ENCODE results near the gene FBXO44.
"Not testable (repeated sequence)": the region's sequence is repeated elsewhere in the genome, so short reads cannot be mapped to it uniquely, and the experiment has no call there.

FBXO44 gene

DNA sequence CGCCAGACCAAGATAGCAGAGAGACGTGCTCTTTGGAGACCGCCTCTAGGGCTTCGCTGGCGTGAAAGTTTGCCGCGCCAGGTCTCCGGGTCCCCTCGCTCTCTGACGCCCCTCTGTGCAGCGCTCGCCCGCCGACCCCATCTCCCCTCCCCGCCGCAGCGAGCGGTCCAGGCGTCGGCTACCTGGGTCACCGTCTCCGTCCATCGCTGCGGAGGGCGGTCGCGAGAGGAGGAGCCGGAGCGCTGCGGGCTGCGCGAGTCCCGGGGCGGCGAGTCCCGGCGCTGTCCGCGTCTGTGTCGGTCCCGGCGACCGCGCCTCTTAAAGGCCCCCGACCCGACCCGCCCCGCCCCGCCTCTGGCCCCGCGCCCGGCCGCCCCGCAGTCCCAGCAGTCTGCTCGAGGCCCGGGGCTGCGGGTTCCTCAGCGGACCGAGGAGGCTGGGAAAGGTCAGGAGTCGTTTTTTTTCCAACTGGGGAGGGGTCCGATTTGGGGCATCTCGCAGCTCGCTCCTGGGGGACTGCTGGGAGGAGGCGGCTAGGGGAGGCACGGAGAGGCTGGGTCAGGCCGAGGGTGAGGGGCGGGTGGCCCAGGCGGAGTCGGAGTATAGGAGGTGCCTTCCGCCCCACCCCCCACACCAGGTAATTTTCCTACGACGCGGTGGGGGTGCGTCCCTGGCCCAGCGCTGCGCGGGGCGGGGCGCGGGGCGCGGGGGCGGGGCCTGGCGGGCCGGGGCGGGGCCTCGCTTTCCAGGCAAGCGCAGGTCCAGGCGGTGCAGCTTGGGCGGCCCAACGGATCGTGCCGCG lies at the start of gene FBXO44, which contains the start of gene FBXO2:
FBXO44 (plus strand) TSS at position 741 of the 802 bp plus-strand sequence. CDS start 959 bp downstream, outside the sequence.
FBXO2 (minus strand) TSS at position 293 of the 802 bp plus-strand sequence; CDS start at position 204, 89 bp downstream.
- peak; percentile 42 for DNase-seq (ENCODE audit: low read depth in 2 of 2, low spot score in 1 of 2)

DNA sequence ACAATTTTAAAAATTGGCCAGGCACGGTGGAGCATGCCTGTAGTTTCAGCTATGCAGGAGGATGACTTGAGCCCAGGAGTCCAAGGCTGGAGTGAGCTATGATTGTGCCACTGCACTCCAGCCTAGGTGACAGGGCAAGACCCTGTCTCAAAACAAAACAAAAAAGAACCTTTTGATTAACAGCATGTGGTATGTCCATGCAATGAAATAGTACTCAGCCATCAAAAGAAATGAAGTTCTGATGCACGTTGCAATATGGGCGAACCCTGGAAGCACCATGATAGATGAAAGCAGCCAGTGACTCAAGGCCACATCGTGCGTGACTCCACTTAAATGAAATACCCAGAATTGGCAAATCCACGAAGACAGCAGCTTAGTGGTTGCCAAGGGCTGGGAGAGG lies 47.9 kb upstream of the FBXO44 start:
- no peak for DNase-seq (ENCODE audit: low read depth in 2 of 2, low spot score in 1 of 2)

DNA sequence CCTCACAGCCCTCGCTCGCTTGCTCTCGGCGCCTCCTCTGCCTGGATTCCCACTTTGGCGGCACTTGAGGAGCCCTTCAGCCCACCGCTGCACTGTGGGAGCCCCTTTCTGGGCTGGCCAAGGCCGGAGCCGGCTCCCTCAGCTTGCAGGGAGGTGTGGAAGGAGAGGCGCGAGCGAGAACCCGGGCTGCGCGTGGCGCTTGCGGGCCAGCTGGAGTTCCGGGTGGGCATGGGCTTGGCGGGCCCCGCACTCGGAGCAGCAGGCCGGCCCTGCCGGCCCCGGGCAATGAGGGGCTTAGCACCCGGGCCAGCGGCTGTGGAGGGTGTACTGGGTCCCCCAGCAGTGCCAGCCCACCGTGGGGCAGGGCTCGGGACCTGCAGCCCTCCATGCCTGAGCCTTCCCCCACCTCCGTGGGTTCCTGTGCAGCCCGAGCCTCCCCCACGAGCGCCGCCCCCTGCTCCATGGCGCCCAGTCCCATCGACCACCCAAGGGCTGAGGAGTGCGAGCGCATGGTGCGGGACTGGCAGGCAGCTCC lies 46.0 kb upstream of the FBXO44 start:
- not testable (repeated sequence) for DNase-seq (ENCODE audit: low read depth in 2 of 2, low spot score in 1 of 2)

GRCh38 chr1:11609378-11609777 lies 45.3 kb upstream of the FBXO44 start:
- DNase-seq (ENCODE audit: low read depth in 2 of 2, low spot score in 1 of 2): not testable (repeated sequence)

GRCh38 chr1:11610629-11611180 lies 44.0 kb upstream of the FBXO44 start:
- DNase-seq (ENCODE audit: low read depth in 2 of 2, low spot score in 1 of 2): no peak

GRCh38 chr1:11611638-11612327 lies 42.9 kb upstream of the FBXO44 start:
- DNase-seq (ENCODE audit: low read depth in 2 of 2, low spot score in 1 of 2): no peak

- no peak for DNase-seq (ENCODE audit: low read depth in 2 of 2, low spot score in 1 of 2)
Measured at GRCh38 chr1:11613347-11613746, 41.3 kb upstream of the FBXO44 start.

- DNase-seq (ENCODE audit: low read depth in 2 of 2, low spot score in 1 of 2): no peak
Measured at GRCh38 chr1:11615090-11615489, 39.6 kb upstream of the FBXO44 start.

- no peak for DNase-seq (ENCODE audit: low read depth in 2 of 2, low spot score in 1 of 2)
Measured at GRCh38 chr1:11616766-11617165, 37.9 kb upstream of the FBXO44 start.

GRCh38 chr1:11617314-11617713 lies 37.4 kb upstream of the FBXO44 start:
- no peak for DNase-seq (ENCODE audit: low read depth in 2 of 2, low spot score in 1 of 2)

GRCh38 chr1:11617741-11618140 lies 36.9 kb upstream of the FBXO44 start:
- DNase-seq (ENCODE audit: low read depth in 2 of 2, low spot score in 1 of 2): no peak

GRCh38 chr1:11620405-11620804 lies 34.3 kb upstream of the FBXO44 start:
- DNase-seq (ENCODE audit: low read depth in 2 of 2, low spot score in 1 of 2): no peak

DNA sequence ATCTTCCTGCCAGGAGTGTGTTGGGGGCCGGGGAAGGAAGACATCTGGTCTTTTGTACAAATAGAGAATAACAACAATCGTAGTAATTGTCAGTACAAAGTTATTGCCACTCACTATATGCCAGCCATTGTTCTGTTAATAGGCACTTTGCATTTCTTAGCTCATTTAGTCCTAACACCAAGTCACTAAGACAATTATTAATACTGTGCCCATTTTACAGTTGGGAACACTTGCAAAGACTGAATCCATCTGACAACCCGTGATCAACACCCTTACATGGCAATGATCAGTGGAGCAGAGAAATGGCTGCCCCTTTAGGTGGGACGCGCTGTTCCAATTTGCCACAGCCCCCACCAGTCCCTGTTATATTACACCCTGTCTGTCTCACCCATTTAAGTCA lies 33.8 kb upstream of the FBXO44 start:
- DNase-seq (ENCODE audit: low read depth in 2 of 2, low spot score in 1 of 2): no peak

DNA sequence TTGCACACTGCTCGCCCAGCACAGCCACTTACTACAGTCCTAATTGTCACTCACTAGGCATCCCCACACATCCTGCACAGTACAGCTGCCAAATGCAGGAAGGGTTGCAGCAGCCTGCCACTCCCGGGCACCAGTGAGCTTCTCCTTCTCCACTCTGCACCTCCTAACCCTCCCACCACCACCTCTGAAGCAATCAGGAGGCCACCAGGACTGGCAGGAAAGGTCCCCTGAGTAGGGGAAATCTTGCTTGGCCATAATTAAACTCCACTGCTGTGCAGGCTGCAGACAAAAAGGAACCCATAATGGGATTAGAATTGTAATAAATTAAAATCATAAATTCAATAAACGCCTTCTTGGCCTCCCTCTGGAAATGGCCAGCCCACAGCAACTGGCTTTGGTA lies 32.3 kb upstream of the FBXO44 start:
- DNase-seq (ENCODE audit: low read depth in 2 of 2, low spot score in 1 of 2): no peak

GRCh38 chr1:11623702-11624101 lies 31.0 kb upstream of the FBXO44 start:
- DNase-seq (ENCODE audit: low read depth in 2 of 2, low spot score in 1 of 2): no peak

- no peak for DNase-seq (ENCODE audit: low read depth in 2 of 2, low spot score in 1 of 2)
Measured at GRCh38 chr1:11626551-11626950, 28.1 kb upstream of the FBXO44 start.

GRCh38 chr1:11628767-11629166 lies 25.9 kb upstream of the FBXO44 start:
- DNase-seq (ENCODE audit: low read depth in 2 of 2, low spot score in 1 of 2): no peak

DNA sequence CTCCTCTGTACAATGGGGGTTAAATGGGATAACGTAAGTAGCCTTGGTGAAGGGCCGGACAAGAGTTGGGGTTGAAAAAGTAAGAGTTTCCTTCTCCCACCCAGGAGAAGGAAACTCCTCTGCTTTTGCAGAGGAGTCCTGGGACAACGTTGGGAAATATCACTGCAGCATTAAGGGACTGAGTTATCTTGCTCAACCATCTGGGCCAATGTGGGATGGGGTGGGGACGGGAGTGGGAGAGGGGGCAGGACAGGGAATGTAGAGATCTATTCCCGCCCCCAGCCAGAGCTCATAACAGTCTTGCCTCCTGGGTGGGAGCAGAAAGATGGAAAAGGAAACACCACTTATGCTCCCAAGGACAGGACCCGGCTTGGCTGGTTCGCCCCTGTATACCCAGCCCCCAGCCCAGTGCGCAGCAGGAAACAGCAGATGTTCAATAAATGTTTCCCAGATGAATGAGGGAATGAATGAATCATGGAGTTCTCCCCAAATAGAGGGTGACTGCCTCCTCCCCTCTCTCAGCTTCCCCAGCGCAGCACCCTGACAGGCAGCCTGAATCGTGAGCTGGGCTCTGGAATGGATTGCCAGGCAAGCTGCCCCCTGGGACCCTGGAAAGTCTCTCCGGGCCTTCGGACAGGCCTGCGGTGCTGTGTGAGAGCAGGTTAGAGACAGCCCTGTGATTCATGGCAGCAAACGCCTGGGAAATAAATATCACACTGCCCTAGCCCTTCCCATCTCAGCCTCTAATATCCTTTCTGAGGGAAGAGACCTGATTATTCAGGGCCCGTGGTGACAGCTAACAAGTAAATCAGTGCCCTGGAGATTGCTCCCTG lies 25.3 kb upstream of the FBXO44 start:
- DNase-seq (ENCODE audit: low read depth in 2 of 2, low spot score in 1 of 2): no peak

DNA sequence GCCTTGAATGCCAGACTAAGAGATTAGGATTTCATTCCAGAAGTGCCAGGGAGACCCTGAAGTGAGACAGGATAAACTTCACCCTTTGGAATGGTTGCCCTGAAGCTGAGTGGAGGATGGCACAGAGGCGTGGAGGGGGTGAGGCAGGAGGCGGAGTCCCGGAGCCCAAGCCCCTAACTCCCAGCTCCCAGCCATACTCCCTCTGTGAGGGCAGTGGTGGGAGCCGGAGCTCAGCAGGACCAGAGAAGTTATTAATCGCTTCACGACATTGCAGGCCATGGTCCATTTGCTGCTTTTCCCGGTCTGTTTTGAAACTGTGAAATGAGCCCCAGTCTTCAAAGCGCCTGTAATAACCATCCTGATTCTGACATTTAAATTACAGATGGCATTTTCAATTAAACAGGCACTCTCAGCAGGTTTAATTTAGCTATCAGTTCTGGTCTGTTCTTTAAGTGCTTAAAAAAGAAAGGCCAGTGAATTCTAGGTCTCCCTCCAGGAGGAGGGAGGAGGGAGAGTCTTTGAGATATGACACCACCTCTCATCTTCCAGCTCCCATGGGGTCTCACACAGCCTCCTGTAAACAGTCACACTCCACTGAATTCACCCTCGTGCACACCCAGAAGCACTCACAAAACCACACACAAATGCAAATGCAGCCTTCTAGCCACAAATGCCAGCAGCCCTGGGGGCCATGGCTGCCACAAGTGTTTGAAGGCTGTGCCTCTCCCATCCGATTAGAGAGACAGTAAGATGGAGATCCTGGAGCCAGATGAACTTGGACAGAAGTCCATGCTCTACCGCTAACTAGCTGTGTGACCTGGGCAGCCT lies 20.1 kb upstream of the FBXO44 start:
- DNase-seq (ENCODE audit: low read depth in 2 of 2, low spot score in 1 of 2): no peak

GRCh38 chr1:11638121-11638520 lies 16.6 kb upstream of the FBXO44 start:
- DNase-seq (ENCODE audit: low read depth in 2 of 2, low spot score in 1 of 2): no peak

All from stimulated activated CD8-positive, alpha-beta memory T cell treated with anti-CD3 and anti-CD28 coated beads, Interleukin-4, amount 100 ng/mL, for 1 hour (primary cell).